Measurements from ENCODE around the gene FRMD4A. TPM values are rescaled to one million over a fixed set of nuclear protein-coding genes. Genes with fewer than 3 reads are reported as not detected.
A peak's percentile ranks its signal among the peaks of the same experiment; 100 is the strongest.

Gene FRMD4A
- polyA plus RNA-seq, 1 of the 3 experiments (the other 2 are of a cell fraction): 37.7 TPM

- no peak for TF ChIP-seq MXI1 (IDR thresholded peaks at IDR 0.05; ENCODE audit: low read depth, low read length)
- TF ChIP-seq SIN3A (IDR thresholded peaks at IDR 0.05; ENCODE audit: borderline replicate concordance, low read depth, low read length): no peak
- peak; percentile 35; the same call in 1 of the 2 replicates for TF ChIP-seq FOSL2 (IDR thresholded peaks at IDR 0.05; ENCODE audit: borderline replicate concordance, low read depth)
- TF ChIP-seq EP300 (IDR thresholded peaks at IDR 0.05; ENCODE audit: borderline replicate concordance in 1 of 2, low read depth in 1 of 2, low read length in 1 of 2): peak; percentile 40 to 44; a peak in 1 of 4 replicates
- TF ChIP-seq NRF1 (IDR thresholded peaks at IDR 0.05; ENCODE audit: low read depth, low read length): no peak
- no peak for TF ChIP-seq RFX5 (IDR thresholded peaks at IDR 0.05; ENCODE audit: low read length)
- no peak for TF ChIP-seq IRF3 (IDR thresholded peaks at IDR 0.05; ENCODE audit: low read depth, low read length)
- no peak for TF ChIP-seq EZH2phosphoT487 (IDR thresholded peaks at IDR 0.05; ENCODE audit: borderline replicate concordance, low read depth)
- TF ChIP-seq, protein P1, sequence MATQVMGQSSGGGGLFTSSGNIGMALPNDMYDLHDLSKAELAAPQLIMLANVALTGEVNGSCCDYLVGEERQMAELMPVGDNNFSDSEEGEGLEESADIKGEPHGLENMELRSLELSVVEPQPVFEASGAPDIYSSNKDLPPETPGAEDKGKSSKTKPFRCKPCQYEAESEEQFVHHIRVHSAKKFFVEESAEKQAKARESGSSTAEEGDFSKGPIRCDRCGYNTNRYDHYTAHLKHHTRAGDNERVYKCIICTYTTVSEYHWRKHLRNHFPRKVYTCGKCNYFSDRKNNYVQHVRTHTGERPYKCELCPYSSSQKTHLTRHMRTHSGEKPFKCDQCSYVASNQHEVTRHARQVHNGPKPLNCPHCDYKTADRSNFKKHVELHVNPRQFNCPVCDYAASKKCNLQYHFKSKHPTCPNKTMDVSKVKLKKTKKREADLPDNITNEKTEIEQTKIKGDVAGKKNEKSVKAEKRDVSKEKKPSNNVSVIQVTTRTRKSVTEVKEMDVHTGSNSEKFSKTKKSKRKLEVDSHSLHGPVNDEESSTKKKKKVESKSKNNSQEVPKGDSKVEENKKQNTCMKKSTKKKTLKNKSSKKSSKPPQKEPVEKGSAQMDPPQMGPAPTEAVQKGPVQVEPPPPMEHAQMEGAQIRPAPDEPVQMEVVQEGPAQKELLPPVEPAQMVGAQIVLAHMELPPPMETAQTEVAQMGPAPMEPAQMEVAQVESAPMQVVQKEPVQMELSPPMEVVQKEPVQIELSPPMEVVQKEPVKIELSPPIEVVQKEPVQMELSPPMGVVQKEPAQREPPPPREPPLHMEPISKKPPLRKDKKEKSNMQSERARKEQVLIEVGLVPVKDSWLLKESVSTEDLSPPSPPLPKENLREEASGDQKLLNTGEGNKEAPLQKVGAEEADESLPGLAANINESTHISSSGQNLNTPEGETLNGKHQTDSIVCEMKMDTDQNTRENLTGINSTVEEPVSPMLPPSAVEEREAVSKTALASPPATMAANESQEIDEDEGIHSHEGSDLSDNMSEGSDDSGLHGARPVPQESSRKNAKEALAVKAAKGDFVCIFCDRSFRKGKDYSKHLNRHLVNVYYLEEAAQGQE (IDR thresholded peaks at IDR 0.05; ENCODE audit: low read depth, low read length): no peak
- no peak; the same call in 1 of the 2 replicates for TF ChIP-seq RXRA (IDR thresholded peaks at IDR 0.05; ENCODE audit: borderline replicate concordance, low read depth)
- TF ChIP-seq MEF2A (IDR thresholded peaks at IDR 0.05; ENCODE audit: borderline replicate concordance, low read depth): no peak
- no peak for TF ChIP-seq POLR2AphosphoS5 (IDR thresholded peaks at IDR 0.05; ENCODE audit: low read depth, low read length)
- TF ChIP-seq TEAD4 (IDR thresholded peaks at IDR 0.05; ENCODE audit: borderline replicate concordance, insufficient read depth): peak; percentile 47; the same call in 1 of the 2 replicates
- TF ChIP-seq, protein P2, sequence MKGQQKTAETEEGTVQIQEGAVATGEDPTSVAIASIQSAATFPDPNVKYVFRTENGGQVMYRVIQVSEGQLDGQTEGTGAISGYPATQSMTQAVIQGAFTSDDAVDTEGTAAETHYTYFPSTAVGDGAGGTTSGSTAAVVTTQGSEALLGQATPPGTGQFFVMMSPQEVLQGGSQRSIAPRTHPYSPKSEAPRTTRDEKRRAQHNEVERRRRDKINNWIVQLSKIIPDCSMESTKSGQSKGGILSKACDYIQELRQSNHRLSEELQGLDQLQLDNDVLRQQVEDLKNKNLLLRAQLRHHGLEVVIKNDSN (IDR thresholded peaks at IDR 0.05; ENCODE audit: borderline replicate concordance, low read depth): no peak
- no peak for TF ChIP-seq FOXJ3 (CRISPR knock-in tag; IDR thresholded peaks at IDR 0.05)
- 0 out of 2 replicates have a peak, but pooled peaks have one; percentile 14 for TF ChIP-seq MAX (IDR thresholded peaks at IDR 0.05; ENCODE audit: low read depth)
- TF ChIP-seq GABPA (IDR thresholded peaks at IDR 0.05; ENCODE audit: low read depth): no peak
- no peak; the same call in 1 of the 2 replicates for TF ChIP-seq NFIC (IDR thresholded peaks at IDR 0.05; ENCODE audit: borderline replicate concordance)
- TF ChIP-seq TAF1 (IDR thresholded peaks at IDR 0.05; ENCODE audit: borderline replicate concordance, low read depth, low read length): no peak
- no peak for TF ChIP-seq CTCF (IDR thresholded peaks at IDR 0.05)
- 0 out of 2 replicates have a peak, but pooled peaks have one; percentile 51 for TF ChIP-seq RCOR1 (IDR thresholded peaks at IDR 0.05; ENCODE audit: low read length)
- TF ChIP-seq TCF12 (IDR thresholded peaks at IDR 0.05): peak; percentile 78
These were observed 436.8 kb downstream of the FRMD4A start (continued) for GRCh38 chr10:13893926-13894325.
